GM23338 (cell line): ENCODE results near the gene ANP32A. TPM values are rescaled to one million over a fixed set of nuclear protein-coding genes. Genes with fewer than 3 reads are reported as not detected.

Experiments used
- ATAC-seq: fragments of 200-7000 bp; cut with Tn5 transposase; 3 replicates; pipeline ENCODE4 v1.9.1; 2020
- DNase-seq: peaks from one replicate; pipeline ENCODE4 v3.0.0-alpha.2; 2015; ENCODE audit warnings: low spot score
- H2AFZ ChIP-seq: fragments of 200-600 bp; sonication (generic); 2 replicates; pipeline ENCODE4 v1.8.0; 2016; ENCODE audit warnings: antibody characterized with exemption, mild to moderate bottlenecking, moderate library complexity
- H3F3A ChIP-seq: fragments of 200-600 bp; sonication (generic); replicated peaks from 2 replicates; pipeline ENCODE4 v1.8.0; 2017; ENCODE audit warnings: antibody characterized with exemption, mixed run types, low read depth
- H3K27ac ChIP-seq: fragments of 200-600 bp; sonication (generic); 2 replicates; pipeline ENCODE4 v1.6.1; 2016; ENCODE audit warnings: low read depth
- H3K27me3 ChIP-seq: fragments of 200-600 bp; sonication (generic); 2 replicates; pipeline ENCODE4 v1.8.0; 2016; ENCODE audit warnings: mild to moderate bottlenecking, mixed run types, moderate library complexity; ENCODE audit not compliant: insufficient read depth
- H3K36me3 ChIP-seq: fragments of 200-600 bp; sonication (generic); 2 replicates; pipeline ENCODE4 v1.8.0; 2016; ENCODE audit warnings: mild to moderate bottlenecking; ENCODE audit not compliant: insufficient read depth
- H3K4me1 ChIP-seq: fragments of 200-600 bp; sonication (generic); 2 replicates; pipeline ENCODE4 v1.8.0; 2016; ENCODE audit warnings: mild to moderate bottlenecking, moderate library complexity; ENCODE audit not compliant: insufficient read depth
- H3K4me2 ChIP-seq: fragments of 200-600 bp; sonication (generic); 2 replicates; pipeline ENCODE4 v1.7.1; 2017; ENCODE audit warnings: mixed run types
- H3K4me3 ChIP-seq: fragments of 200-600 bp; sonication (generic); 2 replicates; pipeline ENCODE4 v1.6.1; 2016; ENCODE audit warnings: mixed run types
- H3K79me2 ChIP-seq: fragments of 200-600 bp; sonication (generic); replicated peaks from 2 replicates; pipeline ENCODE4 v1.8.0; 2017; ENCODE audit warnings: mild to moderate bottlenecking; ENCODE audit not compliant: insufficient read depth
- H3K9me2 ChIP-seq: fragments of 200-600 bp; sonication (generic); 2 replicates; pipeline ENCODE4 v1.8.0; 2017; ENCODE audit not compliant: insufficient read depth
- H4K20me1 ChIP-seq: fragments of 200-600 bp; sonication (generic); replicated peaks from 2 replicates; pipeline ENCODE4 v1.8.0; 2017; ENCODE audit warnings: mild to moderate bottlenecking; ENCODE audit not compliant: insufficient read depth
- H3K27ac Mint-ChIP-seq: 2 replicates; pipeline ENCODE4 v1.8.0; 2020; ENCODE audit warnings: inconsistent platforms, mild to moderate bottlenecking, moderate library complexity, mixed read lengths
- H3K27me3 Mint-ChIP-seq: 3 replicates; pipeline ENCODE4 v1.8.0; 2022; ENCODE audit warnings: low read depth, mild to moderate bottlenecking, moderate library complexity, mixed read lengths, inconsistent platforms; ENCODE audit not compliant: insufficient read depth, poor library complexity
- H3K36me3 Mint-ChIP-seq: 3 replicates; pipeline ENCODE4 v1.8.0; 2021; ENCODE audit warnings: low read depth, mild to moderate bottlenecking, inconsistent platforms, moderate library complexity, mixed read lengths
- H3K4me1 Mint-ChIP-seq: 3 replicates; pipeline ENCODE4 v1.8.0; 2020; ENCODE audit warnings: mild to moderate bottlenecking, inconsistent platforms, mixed read lengths
- H3K4me3 Mint-ChIP-seq: 3 replicates; pipeline ENCODE4 v1.8.0; 2021; ENCODE audit warnings: moderate library complexity, mild to moderate bottlenecking, inconsistent platforms, mixed read lengths
- H3K9me3 Mint-ChIP-seq: 3 replicates; pipeline ENCODE4 v1.8.0; 2020; ENCODE audit warnings: moderate library complexity, mild to moderate bottlenecking, inconsistent platforms, mixed read lengths
- CREB1 ChIP-seq: fragments of 250-450 bp; sonication (Bioruptor Pico); IDR thresholded peaks from 2 replicates; pipeline ENCODE4 v1.5.0; 2020; ENCODE audit warnings: low read depth, mild to moderate bottlenecking, moderate library complexity
- ETS1 ChIP-seq: IDR thresholded peaks from 2 replicates; pipeline ENCODE4 v1.6.1; 2016; ENCODE audit warnings: antibody characterized with exemption
- EZH2 ChIP-seq: fragments of 200-600 bp; sonication (generic); IDR thresholded peaks from one replicate; pipeline ENCODE4 v1.8.0; 2017; ENCODE audit warnings: antibody characterized with exemption, mild to moderate bottlenecking, low read depth; ENCODE audit not compliant: unreplicated experiment
- EZH2phosphoT487 ChIP-seq: fragments of 200-600 bp; sonication (generic); IDR thresholded peaks from one replicate; pipeline ENCODE4 v1.8.1; 2018; ENCODE audit warnings: antibody characterized with exemption; ENCODE audit not compliant: unreplicated experiment
- JUNB ChIP-seq: IDR thresholded peaks from one replicate; pipeline ENCODE4 v1.6.1; 2016; ENCODE audit warnings: antibody characterized with exemption; ENCODE audit not compliant: unreplicated experiment
- NANOG ChIP-seq: IDR thresholded peaks from 2 replicates; pipeline ENCODE4 v1.6.1; 2016; ENCODE audit warnings: antibody characterized with exemption, borderline replicate concordance
- POLR2AphosphoS5 ChIP-seq: IDR thresholded peaks from 2 replicates; pipeline ENCODE4 v1.6.1; 2016; ENCODE audit warnings: antibody characterized with exemption, low read depth
- REST ChIP-seq: IDR thresholded peaks from one replicate; pipeline ENCODE4 v1.6.1; 2018; ENCODE audit warnings: antibody characterized with exemption; ENCODE audit not compliant: unreplicated experiment
- STAT1 ChIP-seq: IDR thresholded peaks from one replicate; pipeline ENCODE4 v1.6.1; 2016; ENCODE audit warnings: antibody characterized with exemption; ENCODE audit not compliant: unreplicated experiment
- ZNF114 ChIP-seq: fragments of 250-450 bp; sonication (Bioruptor Pico); IDR thresholded peaks from 2 replicates; pipeline ENCODE4 v1.5.0; 2020; ENCODE audit warnings: mild to moderate bottlenecking, moderate library complexity
- ZNF331 ChIP-seq: fragments of 250-450 bp; sonication (Bioruptor Pico); IDR thresholded peaks from 2 replicates; pipeline ENCODE4 v1.5.0; 2020; ENCODE audit warnings: low read depth, mild to moderate bottlenecking, moderate library complexity
- ZNF462 ChIP-seq: fragments of 250-450 bp; sonication (Bioruptor Pico); IDR thresholded peaks from 2 replicates; pipeline ENCODE4 v1.5.0; 2020; ENCODE audit warnings: mild to moderate bottlenecking, moderate library complexity
- polyA plus RNA-seq: library from polyadenylated mRNA; unstranded; fragments of >200 nt; fragmentation: Nextera tagmentation; extraction: Ambion mirVana; gene quantifications from 2 replicates; pipeline ENCODE4 v1.2.1, GENCODE V29; 2016
- total RNA-seq: library from RNA; depleted of rRNA; stranded (reverse); fragments of >200 nt; shearing (Covaris generic); gene quantifications from 2 replicates; pipeline ENCODE4 v1.2.3, GENCODE V29; 2014
- TF ChIP-seq, protein P1 (sequence below), 2 experiments: fragments of 200-600 bp in 1 of 2; sonication (generic) in 1 of 2; conservative IDR thresholded peaks; 2 replicates each; pipeline versions ENCODE4 v1.5.1 to v1.6.1; 2016 to 2017; ENCODE audit warnings: antibody characterized with exemption in 2 of 2, low read depth in 2 of 2, mild to moderate bottlenecking in 2 of 2, moderate library complexity in 1 of 2

Gene ANP32A
- total and polyA plus RNA-seq, 2 experiments from 2014 or later, result 204 to 304 TPM

GRCh38 chr15:68774120-68774519 lies 46.6 kb downstream of the ANP32A start:
- H3K36me3 Mint-ChIP-seq, result peaks cover 17% of the 10 kb centered on the region; the same call in 2 of the 3 replicates

More at GRCh38 chr15:68774120-68774519, 46.6 kb downstream of the ANP32A start:
- Histone ChIP-seq H4K20me1 (no peaks in the 10 kb centered on the region), H3K79me2 (no peaks in the 10 kb centered on the region), H3K27me3 (no peaks in the 10 kb centered on the region), H3K4me2 (no peak overlapping the region), H2AFZ (no peak overlapping the region), H3K36me3 (no peaks in the 10 kb centered on the region; the same call in none of the 2 replicates), H3F3A (no peaks in the 10 kb centered on the region), H3K4me1 (no peaks in the 10 kb centered on the region), H3K27ac (no peak overlapping the region), H3K9me2 (0 out of 2 replicates have a peak, but pooled peaks cover 2% of the 10 kb centered on the region), H3K4me3 (no peak overlapping the region)
- Mint-ChIP-seq H3K4me3 (no peak overlapping the region), H3K9me3 (no peaks in the 10 kb centered on the region; the same call in 2 of the 3 replicates), H3K27me3 (peaks cover 9% of the 10 kb centered on the region), H3K27ac (no peak overlapping the region), H3K4me1 (peaks cover 5% of the 10 kb centered on the region; the same call in 2 of the 3 replicates)
- no peak for DNase-seq
- ATAC-seq, result no peak
- TF ChIP-seq ZNF114 (no peak), NANOG (no peak), ZNF331 (CRISPR knock-in tag) (no peak), POLR2AphosphoS5 (no peak), ETS1 (no peak), JUNB (no peak), CREB1 (CRISPR knock-in tag) (no peak), EZH2phosphoT487 (no peak), STAT1 (no peak), EZH2 (no peak), REST (no peak), ZNF462 (CRISPR knock-in tag) (no peak)
- TF ChIP-seq, protein P1, sequence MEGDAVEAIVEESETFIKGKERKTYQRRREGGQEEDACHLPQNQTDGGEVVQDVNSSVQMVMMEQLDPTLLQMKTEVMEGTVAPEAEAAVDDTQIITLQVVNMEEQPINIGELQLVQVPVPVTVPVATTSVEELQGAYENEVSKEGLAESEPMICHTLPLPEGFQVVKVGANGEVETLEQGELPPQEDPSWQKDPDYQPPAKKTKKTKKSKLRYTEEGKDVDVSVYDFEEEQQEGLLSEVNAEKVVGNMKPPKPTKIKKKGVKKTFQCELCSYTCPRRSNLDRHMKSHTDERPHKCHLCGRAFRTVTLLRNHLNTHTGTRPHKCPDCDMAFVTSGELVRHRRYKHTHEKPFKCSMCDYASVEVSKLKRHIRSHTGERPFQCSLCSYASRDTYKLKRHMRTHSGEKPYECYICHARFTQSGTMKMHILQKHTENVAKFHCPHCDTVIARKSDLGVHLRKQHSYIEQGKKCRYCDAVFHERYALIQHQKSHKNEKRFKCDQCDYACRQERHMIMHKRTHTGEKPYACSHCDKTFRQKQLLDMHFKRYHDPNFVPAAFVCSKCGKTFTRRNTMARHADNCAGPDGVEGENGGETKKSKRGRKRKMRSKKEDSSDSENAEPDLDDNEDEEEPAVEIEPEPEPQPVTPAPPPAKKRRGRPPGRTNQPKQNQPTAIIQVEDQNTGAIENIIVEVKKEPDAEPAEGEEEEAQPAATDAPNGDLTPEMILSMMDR (conservative IDR thresholded peaks at IDR 0.05; ENCODE audit: low read depth in 2 of 2), result no peak
